MM.1S (cell line): ENCODE measurements around the gene RASL11B.

Experiments
- DNase-seq: peaks from one replicate; pipeline ENCODE4 v3.0.0-alpha.2; 2015
- H2AFZ ChIP-seq: fragments of 300-600 bp; sonication (generic); 2 replicates; pipeline ENCODE4 v1.6.0; 2016; ENCODE audit warnings: antibody characterized with exemption, low read length
- H3F3A ChIP-seq: fragments of 300-600 bp; sonication (generic); 2 replicates; pipeline ENCODE4 v1.6.1; 2016; ENCODE audit warnings: mild to moderate bottlenecking, antibody characterized with exemption, low read length, moderate library complexity, mixed read lengths; ENCODE audit not compliant: insufficient read depth
- H3K27ac ChIP-seq: fragments of 300-600 bp; sonication (generic); 2 replicates; pipeline ENCODE4 v1.5.1; 2016; ENCODE audit warnings: mild to moderate bottlenecking, low read length
- H3K27me3 ChIP-seq: fragments of 300-600 bp; sonication (generic); replicated peaks from 2 replicates; pipeline ENCODE4 v1.6.0; 2016; ENCODE audit warnings: low read length; ENCODE audit not compliant: insufficient read depth
- H3K36me3 ChIP-seq: fragments of 300-600 bp; sonication (generic); replicated peaks from 2 replicates; pipeline ENCODE4 v1.6.1; 2016; ENCODE audit warnings: mild to moderate bottlenecking, low read length, mixed read lengths; ENCODE audit not compliant: insufficient read depth
- H3K4me1 ChIP-seq: fragments of 300-600 bp; sonication (generic); 2 replicates; pipeline ENCODE4 v1.6.1; 2016; ENCODE audit warnings: low read length, mixed read lengths
- H3K4me2 ChIP-seq: fragments of 300-600 bp; sonication (generic); 2 replicates; pipeline ENCODE4 v1.6.0; 2016; ENCODE audit warnings: low read depth, low read length
- H3K4me3 ChIP-seq: fragments of 300-600 bp; sonication (generic); 2 replicates; pipeline ENCODE4 v1.5.1; 2016; ENCODE audit warnings: low read length, mixed read lengths
- H3K79me2 ChIP-seq: fragments of 300-600 bp; sonication (generic); 2 replicates; pipeline ENCODE4 v1.6.1; 2016; ENCODE audit warnings: mixed run types, low read length, mixed read lengths
- H3K9ac ChIP-seq: fragments of 300-600 bp; sonication (generic); 2 replicates; pipeline ENCODE4 v1.6.1; 2016; ENCODE audit warnings: low read length, mixed read lengths
- H3K9me2 ChIP-seq: fragments of 300-600 bp; sonication (generic); replicated peaks from 2 replicates; pipeline ENCODE4 v1.6.1; 2016; ENCODE audit warnings: mild to moderate bottlenecking, low read length, mixed read lengths; ENCODE audit not compliant: insufficient read depth
- H3K9me3 ChIP-seq: fragments of 300-600 bp; sonication (generic); replicated peaks from 2 replicates; pipeline ENCODE4 v1.6.1; 2016; ENCODE audit warnings: mild to moderate bottlenecking, low read length, mixed read lengths; ENCODE audit not compliant: insufficient read depth
- H4K20me1 ChIP-seq: fragments of 300-600 bp; sonication (generic); 2 replicates; pipeline ENCODE4 v1.6.1; 2016; ENCODE audit warnings: mild to moderate bottlenecking, low read length, moderate library complexity, mixed read lengths; ENCODE audit not compliant: insufficient read depth
- EZH2 ChIP-seq: fragments of 300-600 bp; sonication (generic); optimal IDR thresholded peaks from 2 replicates; pipeline ENCODE3; 2017; ENCODE audit warnings: low read depth, mild to moderate bottlenecking, antibody characterized with exemption, low read length, mixed read lengths
- EZH2phosphoT487 ChIP-seq: fragments of 300-600 bp; sonication (generic); IDR thresholded peaks from 2 replicates; pipeline ENCODE4 v1.6.1; 2018; ENCODE audit warnings: antibody characterized with exemption, low read length
- TF ChIP-seq, protein P1 (sequence below): fragments of 300-600 bp; sonication (generic); IDR thresholded peaks from 2 replicates; pipeline ENCODE4 v1.5.1; 2016; ENCODE audit warnings: antibody characterized with exemption, low read length, mixed read lengths

Gene RASL11B

DNA sequence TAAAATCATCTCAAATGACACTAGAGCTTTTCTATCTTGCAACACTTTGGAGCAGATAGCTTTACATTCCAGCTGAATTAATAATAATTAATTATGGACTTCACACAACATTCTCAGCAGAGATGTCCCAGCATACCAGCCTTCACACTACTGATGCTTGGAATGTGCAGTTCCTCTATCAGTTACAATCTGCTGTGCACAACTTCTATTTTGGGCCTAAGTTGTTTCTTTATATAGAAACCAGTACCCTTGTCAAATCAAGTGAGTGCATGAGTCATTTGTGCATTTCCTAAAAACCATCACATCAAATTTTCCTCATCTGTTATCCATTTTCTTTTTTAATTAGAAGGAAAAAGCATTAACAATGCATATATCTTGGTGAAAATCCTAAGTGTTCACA is 8.8 kb upstream of the RASL11B start:
- Histone ChIP-seq H3F3A (no peaks in the 10 kb centered on the region), H3K4me3 (no peak overlapping the region), H3K9me3 (no peaks in the 10 kb centered on the region), H3K36me3 (no peaks in the 10 kb centered on the region), H2AFZ (no peak overlapping the region), H3K27me3 (no peaks in the 10 kb centered on the region), H3K4me1 (no peaks in the 10 kb centered on the region), H3K9me2 (no peaks in the 10 kb centered on the region), H3K9ac (no peak overlapping the region), H3K79me2 (no peaks in the 10 kb centered on the region), H3K27ac (no peak overlapping the region), H4K20me1 (no peaks in the 10 kb centered on the region), H3K4me2 (no peak overlapping the region)
- no peak for DNase-seq
- no peak for TF ChIP-seq EZH2phosphoT487
- TF ChIP-seq EZH2: no peak
- TF ChIP-seq, protein P1, sequence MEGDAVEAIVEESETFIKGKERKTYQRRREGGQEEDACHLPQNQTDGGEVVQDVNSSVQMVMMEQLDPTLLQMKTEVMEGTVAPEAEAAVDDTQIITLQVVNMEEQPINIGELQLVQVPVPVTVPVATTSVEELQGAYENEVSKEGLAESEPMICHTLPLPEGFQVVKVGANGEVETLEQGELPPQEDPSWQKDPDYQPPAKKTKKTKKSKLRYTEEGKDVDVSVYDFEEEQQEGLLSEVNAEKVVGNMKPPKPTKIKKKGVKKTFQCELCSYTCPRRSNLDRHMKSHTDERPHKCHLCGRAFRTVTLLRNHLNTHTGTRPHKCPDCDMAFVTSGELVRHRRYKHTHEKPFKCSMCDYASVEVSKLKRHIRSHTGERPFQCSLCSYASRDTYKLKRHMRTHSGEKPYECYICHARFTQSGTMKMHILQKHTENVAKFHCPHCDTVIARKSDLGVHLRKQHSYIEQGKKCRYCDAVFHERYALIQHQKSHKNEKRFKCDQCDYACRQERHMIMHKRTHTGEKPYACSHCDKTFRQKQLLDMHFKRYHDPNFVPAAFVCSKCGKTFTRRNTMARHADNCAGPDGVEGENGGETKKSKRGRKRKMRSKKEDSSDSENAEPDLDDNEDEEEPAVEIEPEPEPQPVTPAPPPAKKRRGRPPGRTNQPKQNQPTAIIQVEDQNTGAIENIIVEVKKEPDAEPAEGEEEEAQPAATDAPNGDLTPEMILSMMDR: no peak

DNA sequence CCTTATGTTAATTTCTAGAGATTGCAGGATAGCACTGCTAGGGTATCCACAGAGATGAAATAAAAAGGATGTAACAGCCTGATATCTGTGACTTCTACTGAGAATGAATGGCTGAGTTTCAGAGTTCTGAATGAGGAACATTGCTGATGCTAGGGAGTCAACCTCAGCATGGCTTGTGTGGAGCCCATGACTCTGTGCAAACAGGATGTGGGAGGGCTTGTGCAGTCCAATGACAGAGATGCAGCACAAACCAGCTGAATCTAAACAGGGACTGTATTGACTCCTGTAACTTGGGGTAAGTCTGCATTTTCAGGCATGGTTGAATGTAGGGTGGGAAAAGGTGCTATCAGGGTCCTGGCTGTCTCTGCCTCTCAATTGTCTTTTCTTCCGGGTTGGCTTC is 5.3 kb upstream of the RASL11B start:
- H3K4me2 ChIP-seq: no peak overlapping the region
- H3K36me3 ChIP-seq: no peaks in the 10 kb centered on the region
- no peak overlapping the region for H3K9ac ChIP-seq
- no peaks in the 10 kb centered on the region for H3K79me2 ChIP-seq
- no peak overlapping the region for H3K4me3 ChIP-seq
- H4K20me1 ChIP-seq: no peaks in the 10 kb centered on the region
- H3K4me1 ChIP-seq: no peaks in the 10 kb centered on the region
- no peaks in the 10 kb centered on the region for H3K9me2 ChIP-seq
- no peaks in the 10 kb centered on the region for H3K27me3 ChIP-seq
- no peaks in the 10 kb centered on the region for H3K9me3 ChIP-seq
- no peak for DNase-seq
- H3F3A ChIP-seq: no peaks in the 10 kb centered on the region
- TF ChIP-seq EZH2phosphoT487: no peak
- TF ChIP-seq EZH2: no peak
- TF ChIP-seq, protein P1: no peak
- H3K27ac ChIP-seq: no peak overlapping the region
- no peak overlapping the region for H2AFZ ChIP-seq

DNA sequence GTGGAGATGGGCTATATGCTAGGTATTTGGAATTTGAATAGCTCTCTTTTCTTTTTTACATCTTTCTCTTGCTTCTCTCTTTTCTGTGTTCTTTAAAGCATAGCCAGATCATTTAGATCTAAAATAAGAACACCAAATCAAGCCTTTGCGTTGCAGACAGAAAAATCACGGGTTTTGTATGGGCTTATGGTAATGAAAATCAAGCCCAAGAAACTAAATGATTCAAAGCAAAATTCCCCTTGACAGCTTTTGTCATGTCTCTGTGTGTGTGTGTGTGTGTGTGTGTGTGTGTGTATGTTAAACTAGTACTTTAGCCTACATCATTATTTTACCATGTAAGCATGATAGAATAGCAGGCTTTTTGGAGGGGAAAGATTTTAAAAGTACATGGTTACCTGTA is 1.8 kb upstream of the RASL11B start:
- no peaks in the 10 kb centered on the region for H3K27me3 ChIP-seq
- H4K20me1 ChIP-seq: no peaks in the 10 kb centered on the region
- no peaks in the 10 kb centered on the region for H3F3A ChIP-seq
- H3K9me3 ChIP-seq: no peaks in the 10 kb centered on the region
- H3K27ac ChIP-seq: no peak overlapping the region
- no peaks in the 10 kb centered on the region for H3K4me1 ChIP-seq
- no peaks in the 10 kb centered on the region for H3K36me3 ChIP-seq
- no peak overlapping the region for H3K9ac ChIP-seq
- DNase-seq: no peak
- no peak overlapping the region for H2AFZ ChIP-seq
- H3K79me2 ChIP-seq: no peaks in the 10 kb centered on the region
- no peaks in the 10 kb centered on the region for H3K9me2 ChIP-seq
- H3K4me2 ChIP-seq: no peak overlapping the region
- TF ChIP-seq EZH2phosphoT487 (no peak), EZH2 (no peak)
- TF ChIP-seq, protein P1: no peak
- no peak overlapping the region for H3K4me3 ChIP-seq
